Measurements from ENCODE around the gene HTR3D. TPM values are rescaled to one million over a fixed set of nuclear protein-coding genes. Genes with fewer than 3 reads are reported as not detected.

The HTR3D gene
- total and polyA plus RNA-seq, 2 of the 13 experiments (the other 11 are each of a cell fraction or from before 2014, with no cell fraction given) = not detected

GRCh38 chr3:183988216-183988790, 43.2 kb upstream of the HTR3D start (continued):
- TF ChIP-seq PCBP1 (IDR thresholded peaks at IDR 0.05; ENCODE audit: borderline replicate concordance, low read depth, low read length) (no peak), ZNF160 (CRISPR knock-in tag; IDR thresholded peaks at IDR 0.05) (no peak), SIX4 (CRISPR knock-in tag; IDR thresholded peaks at IDR 0.05) (peak; percentile 79; the same call in 1 of the 2 replicates), PREB (CRISPR knock-in tag; IDR thresholded peaks at IDR 0.05) (no peak), ZFP82 (CRISPR knock-in tag; IDR thresholded peaks at IDR 0.05; ENCODE audit: borderline replicate concordance) (no peak), AKNA (CRISPR knock-in tag; IDR thresholded peaks at IDR 0.05; ENCODE audit: borderline replicate concordance) (no peak), ZNF451 (CRISPR knock-in tag; IDR thresholded peaks at IDR 0.05) (no peak), TAF15 (IDR thresholded peaks at IDR 0.05; ENCODE audit: low read depth, low read length, poor library complexity, severe bottlenecking) (no peak), ARNTL (CRISPR knock-in tag; IDR thresholded peaks at IDR 0.05) (peak; percentile 61; the same call in 1 of the 2 replicates), HNF1B (CRISPR knock-in tag; IDR thresholded peaks at IDR 0.05) (no peak)

All from HepG2 (cell line).